ENCODE data around the gene HSPA4. TPM values are rescaled to one million over a fixed set of nuclear protein-coding genes. Genes with fewer than 3 reads are reported as not detected.

Gene HSPA4
- total and polyA plus RNA-seq, 2 donors (not counting 1 experiment from before 2014, with no cell fraction given) = 18.1 to 95.0 TPM

- Histone ChIP-seq H3K4me1 (ENCODE audit: control insufficient read depth in 2 of 2, insufficient read depth in 2 of 2, low read length in 2 of 2) (no peaks in the 10 kb centered on the region), H3K36me3 (replicated peaks in 1 of 2; ENCODE audit: control extremely low read depth in 1 of 2, control insufficient read depth in 1 of 2, extremely low read depth in 1 of 2, insufficient read depth in 2 of 2, low read length in 1 of 2) (no peaks in the 10 kb centered on the region), H3K9me3 (ENCODE audit: control extremely low read depth in 1 of 3, control insufficient read depth in 2 of 3, insufficient read depth in 1 of 3, low read length in 2 of 3) (peaks cover 0 to 9% (median 5%) of the 10 kb centered on the region in 3 donors), H2AFZ (ENCODE audit: insufficient read depth, low read depth, low read length, poor library complexity, severe bottlenecking) (no peak overlapping the region), H3K4me3 (ENCODE audit: control extremely low read depth in 1 of 5, extremely low read depth in 1 of 5, insufficient read depth in 1 of 5, low read depth in 2 of 5, low read length in 4 of 5) (no peak overlapping the region), H3K79me2 (ENCODE audit: control insufficient read depth, insufficient read depth, low read length) (no peaks in the 10 kb centered on the region), H3K27me3 (replicated peaks in 1 of 4; ENCODE audit: control extremely low read depth in 1 of 4, control insufficient read depth in 3 of 4, insufficient read depth in 4 of 4, low read length in 3 of 4) (peaks cover 0 to 10% (median 0%) of the 10 kb centered on the region in 4 experiments), H4K20me1 (ENCODE audit: control insufficient read depth, insufficient read depth, low read length, poor library complexity, severe bottlenecking) (no peaks in the 10 kb centered on the region), H3K27ac (ENCODE audit: low read length in 2 of 2) (no peak overlapping the region), H3K9ac (ENCODE audit: low read length) (no peak overlapping the region), H3K4me2 (replicated peaks; ENCODE audit: low read depth, low read length, poor library complexity, severe bottlenecking) (no peak overlapping the region)
- Mint-ChIP-seq H3K27ac (no peak overlapping the region), H3K4me1 (no peaks in the 10 kb centered on the region), H3K27me3 (peaks cover 34% of the 10 kb centered on the region), H3K9me3 (ENCODE audit: insufficient read depth) (peaks cover 8% of the 10 kb centered on the region), H3K4me3 (no peak overlapping the region)
- CTCF ChIA-PET = no interaction called here
- WGBS (ENCODE audit: insufficient coverage) = 100% methylated on average over 1 of the region's 3 CpGs
- TF ChIP-seq, protein P1, sequence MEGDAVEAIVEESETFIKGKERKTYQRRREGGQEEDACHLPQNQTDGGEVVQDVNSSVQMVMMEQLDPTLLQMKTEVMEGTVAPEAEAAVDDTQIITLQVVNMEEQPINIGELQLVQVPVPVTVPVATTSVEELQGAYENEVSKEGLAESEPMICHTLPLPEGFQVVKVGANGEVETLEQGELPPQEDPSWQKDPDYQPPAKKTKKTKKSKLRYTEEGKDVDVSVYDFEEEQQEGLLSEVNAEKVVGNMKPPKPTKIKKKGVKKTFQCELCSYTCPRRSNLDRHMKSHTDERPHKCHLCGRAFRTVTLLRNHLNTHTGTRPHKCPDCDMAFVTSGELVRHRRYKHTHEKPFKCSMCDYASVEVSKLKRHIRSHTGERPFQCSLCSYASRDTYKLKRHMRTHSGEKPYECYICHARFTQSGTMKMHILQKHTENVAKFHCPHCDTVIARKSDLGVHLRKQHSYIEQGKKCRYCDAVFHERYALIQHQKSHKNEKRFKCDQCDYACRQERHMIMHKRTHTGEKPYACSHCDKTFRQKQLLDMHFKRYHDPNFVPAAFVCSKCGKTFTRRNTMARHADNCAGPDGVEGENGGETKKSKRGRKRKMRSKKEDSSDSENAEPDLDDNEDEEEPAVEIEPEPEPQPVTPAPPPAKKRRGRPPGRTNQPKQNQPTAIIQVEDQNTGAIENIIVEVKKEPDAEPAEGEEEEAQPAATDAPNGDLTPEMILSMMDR (IDR thresholded peaks at IDR 0.05) = no peak
- no peak for TF ChIP-seq EZH2 (IDR thresholded peaks at IDR 0.05; ENCODE audit: borderline replicate concordance, insufficient read depth, low read depth, low read length, poor library complexity, severe bottlenecking)
- POLR2A ChIA-PET = no interaction called here
- DNase-seq (no peak), ATAC-seq (ENCODE audit: low read depth) (no peak)
- intact Hi-C loops (cut with micrococcal nuclease) = no loop called here
Observed at GRCh38 chr5:133141746-133142145, 89.9 kb downstream of the HSPA4 start.

- WGBS (ENCODE audit: insufficient coverage) = 98% methylated on average over 4 of the region's 6 CpGs
- peaks cover 34% of the 10 kb centered on the region for H3K27me3 Mint-ChIP-seq
- H2AFZ ChIP-seq (ENCODE audit: insufficient read depth, low read depth, low read length, poor library complexity, severe bottlenecking) = no peak overlapping the region
- no peaks in the 10 kb centered on the region for H3K79me2 ChIP-seq (ENCODE audit: control insufficient read depth, insufficient read depth, low read length)
- H3K27ac Mint-ChIP-seq = no peak overlapping the region
- ATAC-seq (ENCODE audit: low read depth) (no peak), DNase-seq (no peak)
- H3K4me1 ChIP-seq (ENCODE audit: control insufficient read depth in 2 of 2, insufficient read depth in 2 of 2, low read length in 2 of 2) = no peaks in the 10 kb centered on the region
- H3K4me3 Mint-ChIP-seq = no peak overlapping the region
- peaks cover 0 to 10% (median 0%) of the 10 kb centered on the region in 4 experiments for H3K27me3 ChIP-seq (replicated peaks in 1 of 4; ENCODE audit: control extremely low read depth in 1 of 4, control insufficient read depth in 3 of 4, insufficient read depth in 4 of 4, low read length in 3 of 4)
- TF ChIP-seq, protein P1 (IDR thresholded peaks at IDR 0.05) = no peak
- peaks cover 0 to 9% (median 5%) of the 10 kb centered on the region in 3 donors for H3K9me3 ChIP-seq (ENCODE audit: control extremely low read depth in 1 of 3, control insufficient read depth in 2 of 3, insufficient read depth in 1 of 3, low read length in 2 of 3)
- no peak overlapping the region for H3K9ac ChIP-seq (ENCODE audit: low read length)
- H3K9me3 Mint-ChIP-seq (ENCODE audit: insufficient read depth) = peaks cover 8% of the 10 kb centered on the region
- POLR2A ChIA-PET = no interaction called here
- intact Hi-C loops (cut with micrococcal nuclease) = no loop called here
- no peaks in the 10 kb centered on the region for H4K20me1 ChIP-seq (ENCODE audit: control insufficient read depth, insufficient read depth, low read length, poor library complexity, severe bottlenecking)
- H3K4me2 ChIP-seq (replicated peaks; ENCODE audit: low read depth, low read length, poor library complexity, severe bottlenecking) = no peak overlapping the region
- no peak overlapping the region for H3K27ac ChIP-seq (ENCODE audit: low read length in 2 of 2)
- H3K36me3 ChIP-seq (replicated peaks in 1 of 2; ENCODE audit: control extremely low read depth in 1 of 2, control insufficient read depth in 1 of 2, extremely low read depth in 1 of 2, insufficient read depth in 2 of 2, low read length in 1 of 2) = no peaks in the 10 kb centered on the region
- H3K4me1 Mint-ChIP-seq = no peaks in the 10 kb centered on the region
- CTCF ChIA-PET = no interaction called here
- no peak overlapping the region for H3K4me3 ChIP-seq (ENCODE audit: control extremely low read depth in 1 of 5, extremely low read depth in 1 of 5, insufficient read depth in 1 of 5, low read depth in 2 of 5, low read length in 4 of 5)
Observed at GRCh38 chr5:133142782-133143181, 91.0 kb downstream of the HSPA4 start.

Measured in B cell (primary cell).